DMS153 treated with DMSO at 0.1 percent for 48 hours (cell line): ENCODE measurements around the gene CNPY1.

Experiments used
- DNase-seq: peaks from one replicate; lab custom pipeline; 2025; ENCODE audit not compliant: unreplicated experiment; lab: John Stamatoyannopoulos, UW

CNPY1 gene

DNA sequence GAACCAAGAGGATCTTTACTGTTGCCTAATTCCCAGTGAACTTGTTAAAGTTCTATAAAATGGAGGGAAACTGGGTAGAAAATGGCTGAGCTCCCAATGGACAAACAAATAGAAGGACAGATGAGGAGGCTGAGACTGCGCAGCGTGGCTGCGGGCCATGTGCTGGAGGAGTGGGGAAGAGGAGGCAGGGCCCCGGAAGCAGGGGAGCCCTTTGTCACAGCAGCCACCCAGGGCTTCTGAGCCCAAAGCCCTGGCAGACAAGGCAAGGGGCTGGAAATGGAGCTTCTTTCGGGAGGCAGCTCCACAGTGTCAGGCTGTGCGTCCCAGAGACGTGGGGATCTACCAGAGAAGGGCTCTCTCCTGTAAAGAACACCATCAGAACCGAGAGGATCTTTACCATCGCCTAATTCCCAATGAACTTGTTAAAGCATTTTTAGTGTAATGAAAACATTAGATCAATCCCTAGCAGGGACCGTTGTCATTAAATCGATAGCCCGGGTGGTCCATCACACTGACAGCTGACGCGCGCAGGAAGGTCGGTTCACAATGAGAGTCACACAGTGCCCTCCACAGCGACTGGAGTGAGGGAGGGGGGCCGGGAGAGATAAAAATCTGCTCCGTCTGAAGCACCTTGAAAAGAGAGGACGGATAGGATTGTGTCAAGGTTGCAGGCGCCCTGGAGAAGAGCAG is 14.0 kb upstream of the CNPY1 start:
- DNase-seq, result no peak

DNA sequence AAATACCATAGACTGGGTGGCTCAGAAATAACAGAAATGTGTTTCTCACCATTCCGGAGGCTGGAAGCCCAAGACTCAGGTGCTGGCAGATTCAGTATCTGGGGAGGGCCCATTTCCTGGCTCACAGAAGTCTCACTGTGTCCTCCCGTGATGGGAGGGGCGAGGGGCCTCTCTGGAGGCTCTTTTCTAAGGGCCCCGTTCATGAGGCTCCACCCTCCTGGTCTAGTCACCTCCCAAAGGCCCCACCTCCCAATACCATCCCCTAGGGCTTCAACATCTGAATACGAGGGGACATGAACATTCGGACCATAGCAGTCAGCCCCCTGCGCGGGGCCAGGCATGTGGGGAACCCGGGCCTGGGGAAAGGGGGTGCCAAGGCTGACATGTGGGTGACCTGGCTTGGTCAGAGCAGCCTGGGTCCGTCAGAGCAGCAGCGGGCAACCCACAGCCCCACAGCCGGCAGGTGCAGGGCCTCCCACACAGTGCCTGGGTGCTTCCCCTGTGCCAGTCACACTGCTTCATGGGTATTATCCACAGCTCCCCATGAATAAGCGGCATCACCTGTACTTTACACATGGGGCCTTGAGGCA is 13.3 kb upstream of the CNPY1 start:
- DNase-seq, result no peak

DNA sequence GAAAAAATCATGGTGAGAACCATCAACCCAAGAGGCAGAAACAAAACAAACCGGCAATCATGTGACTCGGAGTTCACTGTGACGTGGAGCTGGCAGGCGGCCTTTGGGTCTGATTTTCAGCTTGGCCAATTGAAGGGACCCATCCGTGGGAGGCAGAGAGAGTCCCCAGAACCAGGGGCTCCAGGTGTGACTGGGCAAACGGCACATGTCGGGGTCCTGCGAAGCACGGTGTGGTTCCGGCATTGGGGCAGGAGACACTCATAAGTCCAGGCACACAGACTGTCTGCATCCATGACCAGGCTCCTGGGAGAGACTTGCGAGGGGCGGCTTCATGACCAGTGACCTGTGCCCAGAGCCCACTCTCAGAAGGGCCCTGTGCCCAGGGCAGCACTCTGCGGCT is 12.6 kb upstream of the CNPY1 start:
- DNase-seq, result no peak

DNA sequence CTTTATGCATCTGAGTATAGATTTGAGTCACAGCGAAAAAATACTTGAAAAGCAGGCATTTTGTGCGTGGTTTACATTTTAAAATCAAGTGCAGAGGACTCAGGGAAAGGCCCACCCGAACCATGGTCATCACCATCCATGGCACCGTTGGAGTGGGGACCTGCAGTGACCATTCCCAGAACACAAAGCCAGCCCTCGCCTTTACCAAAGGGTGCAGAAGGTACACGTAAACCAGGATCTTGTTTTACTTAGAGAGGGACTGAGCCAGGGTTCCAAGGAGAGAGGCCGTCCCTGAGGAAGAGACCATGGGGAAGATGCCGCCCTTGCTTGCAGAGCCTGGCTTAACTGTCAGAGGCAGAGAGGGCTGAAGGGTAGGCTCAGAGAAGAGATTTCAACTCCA is 12.0 kb upstream of the CNPY1 start:
- no peak for DNase-seq

DNA sequence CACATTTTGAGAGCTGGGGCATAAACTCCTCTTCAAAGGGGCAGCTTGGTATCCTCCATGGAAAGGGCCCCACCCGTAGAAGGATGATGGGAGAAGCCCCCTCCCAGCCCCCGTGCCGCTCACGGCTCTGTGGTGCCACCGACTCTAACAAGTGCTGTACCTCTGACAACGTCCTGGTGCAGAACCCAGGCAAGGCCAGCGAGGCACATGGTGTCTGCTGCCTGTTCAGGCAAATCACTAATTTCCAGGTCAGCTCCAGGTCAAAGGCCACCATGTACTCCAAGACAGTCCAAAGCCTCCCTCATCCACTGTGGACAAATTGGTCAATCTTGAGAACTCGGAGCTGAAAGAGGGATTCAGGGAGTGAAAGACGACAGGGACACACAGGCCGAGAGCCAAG is 11.4 kb upstream of the CNPY1 start:
- DNase-seq, result no peak

DNA sequence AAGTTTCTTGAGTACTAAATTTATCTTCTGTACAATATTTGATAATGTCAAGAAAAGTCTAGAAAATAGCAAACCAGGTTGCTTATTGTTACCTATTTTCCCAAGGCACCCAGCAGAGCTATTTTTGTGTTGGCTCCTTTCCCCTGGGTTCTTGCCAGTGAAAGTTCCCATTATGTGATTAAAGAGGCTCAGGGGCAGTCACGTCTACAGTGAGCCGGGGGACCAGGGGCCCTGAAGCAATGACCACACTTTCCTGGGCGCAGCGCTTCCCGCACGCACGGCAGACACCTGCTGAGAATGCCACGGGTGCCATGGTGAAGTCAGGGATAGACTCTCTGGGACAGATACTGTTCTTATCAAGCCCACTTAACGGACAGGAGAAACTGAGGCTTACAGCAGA is 10.4 kb upstream of the CNPY1 start:
- DNase-seq, result no peak

DNA sequence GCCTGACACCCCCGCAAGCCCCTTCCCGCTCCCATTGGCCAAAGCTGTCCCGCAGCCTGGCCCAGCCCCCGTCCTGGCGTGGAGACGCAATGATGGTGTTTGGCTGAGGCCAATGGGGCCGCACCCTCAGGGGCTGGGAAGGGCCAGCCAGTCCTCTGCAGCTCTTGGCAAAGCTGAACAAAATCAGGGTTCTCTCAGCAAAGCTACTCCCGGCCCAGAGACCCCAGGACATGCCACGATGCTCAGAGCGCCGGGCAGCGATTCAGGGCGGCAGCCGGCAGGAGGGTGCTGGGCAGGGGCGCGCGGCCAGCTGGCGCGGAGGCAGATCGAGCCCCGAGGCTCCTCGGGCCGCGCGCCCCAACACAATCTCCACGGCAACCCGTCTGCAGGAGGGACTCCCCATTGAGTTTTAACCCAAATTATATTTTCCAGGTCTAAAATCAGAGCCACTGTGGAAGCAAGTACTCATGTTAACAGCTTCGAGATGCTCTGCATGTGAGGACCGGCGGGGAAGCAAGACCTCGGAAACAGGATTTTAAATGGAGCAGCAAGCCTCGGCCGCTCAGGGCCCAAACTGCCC is 8.8 kb upstream of the CNPY1 start:
- DNase-seq, result no peak

DNA sequence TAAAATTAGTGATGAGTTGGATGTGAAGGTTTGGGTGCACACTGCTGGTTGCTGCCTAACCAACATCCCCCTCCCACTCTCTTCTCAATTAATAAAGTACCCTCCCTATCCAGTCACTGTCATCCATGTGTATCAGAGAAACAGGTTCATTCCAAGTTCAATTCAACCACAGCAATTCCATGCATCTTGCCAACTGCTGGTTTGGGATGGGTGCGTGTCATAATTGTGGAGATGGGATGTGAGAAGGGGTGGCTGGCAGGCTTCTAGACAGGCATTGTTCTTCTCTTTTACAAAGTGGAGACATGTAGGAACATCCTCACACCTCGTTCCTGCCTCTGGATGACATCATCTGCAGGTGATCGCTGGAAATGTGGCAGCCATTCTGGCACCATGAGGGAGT is 7.5 kb upstream of the CNPY1 start:
- no peak for DNase-seq

DNA sequence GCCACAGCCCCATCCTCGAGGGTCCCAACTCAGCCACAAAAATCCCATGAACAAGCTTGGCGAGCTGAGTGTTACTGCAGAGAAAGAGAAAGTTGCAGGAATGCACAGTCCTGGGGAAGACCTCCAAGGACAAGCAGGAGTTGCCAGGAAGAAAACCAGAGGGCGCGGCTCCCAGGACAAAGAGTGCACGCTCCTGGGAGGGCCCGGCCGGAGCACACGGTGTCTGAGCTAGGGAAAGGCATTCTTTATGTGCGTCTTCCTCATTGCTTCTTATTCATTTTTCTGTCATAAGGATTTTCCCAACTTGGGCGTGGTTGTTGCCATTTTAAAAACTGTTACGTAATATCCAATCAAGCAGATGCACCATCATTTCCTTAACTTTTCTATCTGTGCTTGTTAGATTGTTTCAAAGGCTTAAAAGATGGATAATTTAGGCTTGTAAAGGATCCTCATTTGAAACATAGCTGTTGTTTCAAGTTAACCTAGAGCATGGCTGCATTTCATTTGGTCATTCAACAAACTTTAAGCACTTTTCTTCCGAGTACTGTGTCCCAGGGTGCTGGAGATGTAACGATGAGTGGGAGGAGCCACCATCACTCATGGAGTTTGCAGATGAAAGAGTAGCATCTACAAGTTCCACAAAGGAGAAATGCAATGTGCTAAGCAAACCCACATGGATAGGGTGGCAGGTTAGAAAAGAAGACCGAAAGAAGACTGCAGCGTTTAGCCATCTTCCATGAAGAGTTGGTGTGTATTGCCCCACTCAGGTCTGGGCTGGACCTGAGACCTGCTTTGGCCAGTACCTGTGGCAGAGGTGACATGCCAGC is 5.6 kb upstream of the CNPY1 start:
- no peak for DNase-seq

DNA sequence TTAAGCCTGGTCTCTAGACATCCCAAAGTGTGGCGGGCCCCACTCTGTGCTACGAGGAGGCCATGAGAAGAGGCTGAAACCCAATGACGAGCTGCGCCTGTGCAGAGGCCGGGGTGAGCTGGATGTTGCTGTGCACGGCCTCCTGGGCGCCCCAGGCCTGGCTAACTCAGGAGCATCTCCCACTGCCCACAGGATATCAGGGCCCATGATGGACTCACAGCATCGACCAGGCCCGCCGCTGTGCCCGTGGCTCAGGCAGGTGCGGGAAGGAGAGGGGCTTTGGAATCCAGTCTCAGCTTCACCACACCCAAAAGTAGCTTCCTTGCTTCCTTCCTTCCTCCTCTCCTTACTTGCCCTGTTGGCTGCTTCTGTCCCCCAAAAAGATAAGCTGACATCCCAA is 4.6 kb upstream of the CNPY1 start:
- DNase-seq, result no peak

DNA sequence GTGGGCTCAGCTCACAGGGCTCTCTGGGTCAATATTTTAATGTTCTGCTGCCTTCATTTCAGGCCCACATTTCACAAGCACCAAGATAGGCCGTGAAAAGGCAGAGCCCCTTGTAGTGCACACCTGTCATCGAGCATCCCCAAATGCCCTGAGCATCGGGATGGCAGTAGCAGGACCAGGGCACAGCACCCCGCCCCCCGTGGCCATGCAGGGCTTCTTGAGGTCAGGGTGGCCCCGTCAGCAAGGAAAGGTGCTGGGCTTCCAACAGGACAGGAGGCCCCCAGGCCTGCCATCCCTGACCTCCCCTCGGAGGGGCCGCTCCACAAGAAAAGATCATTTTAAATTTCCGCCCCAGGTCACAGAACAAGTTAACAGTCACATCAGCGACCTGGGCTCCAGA is 2.9 kb upstream of the CNPY1 start:
- no peak for DNase-seq

GRCh38 chr7:155547161-155547791 is 917 bp upstream of the CNPY1 start:
- DNase-seq, result no peak

- no peak for DNase-seq
Observed at GRCh38 chr7:155545348-155545747, 1.0 kb downstream of the CNPY1 start.

DNA sequence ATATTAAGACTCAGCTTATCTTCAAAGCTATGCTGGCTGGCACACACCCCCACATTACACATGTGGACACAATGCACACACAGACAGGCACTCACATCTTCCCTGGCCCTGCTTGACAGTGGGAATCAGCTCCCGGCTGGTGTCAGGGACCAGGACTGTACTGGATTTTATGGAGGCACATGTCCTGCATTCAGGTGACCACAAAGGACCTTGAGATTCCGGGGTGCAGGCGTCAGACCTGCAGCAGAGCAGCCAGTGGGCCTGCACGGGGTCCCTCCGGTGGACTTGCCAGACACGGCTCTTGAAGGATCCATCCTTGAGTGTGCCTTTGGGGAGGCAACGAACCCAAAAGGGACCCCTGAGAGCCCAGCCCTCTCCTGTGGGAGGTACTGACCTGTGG is 1.9 kb downstream of the CNPY1 start:
- no peak for DNase-seq

GRCh38 chr7:155543926-155544325 is 2.4 kb downstream of the CNPY1 start:
- DNase-seq, result no peak

DNA sequence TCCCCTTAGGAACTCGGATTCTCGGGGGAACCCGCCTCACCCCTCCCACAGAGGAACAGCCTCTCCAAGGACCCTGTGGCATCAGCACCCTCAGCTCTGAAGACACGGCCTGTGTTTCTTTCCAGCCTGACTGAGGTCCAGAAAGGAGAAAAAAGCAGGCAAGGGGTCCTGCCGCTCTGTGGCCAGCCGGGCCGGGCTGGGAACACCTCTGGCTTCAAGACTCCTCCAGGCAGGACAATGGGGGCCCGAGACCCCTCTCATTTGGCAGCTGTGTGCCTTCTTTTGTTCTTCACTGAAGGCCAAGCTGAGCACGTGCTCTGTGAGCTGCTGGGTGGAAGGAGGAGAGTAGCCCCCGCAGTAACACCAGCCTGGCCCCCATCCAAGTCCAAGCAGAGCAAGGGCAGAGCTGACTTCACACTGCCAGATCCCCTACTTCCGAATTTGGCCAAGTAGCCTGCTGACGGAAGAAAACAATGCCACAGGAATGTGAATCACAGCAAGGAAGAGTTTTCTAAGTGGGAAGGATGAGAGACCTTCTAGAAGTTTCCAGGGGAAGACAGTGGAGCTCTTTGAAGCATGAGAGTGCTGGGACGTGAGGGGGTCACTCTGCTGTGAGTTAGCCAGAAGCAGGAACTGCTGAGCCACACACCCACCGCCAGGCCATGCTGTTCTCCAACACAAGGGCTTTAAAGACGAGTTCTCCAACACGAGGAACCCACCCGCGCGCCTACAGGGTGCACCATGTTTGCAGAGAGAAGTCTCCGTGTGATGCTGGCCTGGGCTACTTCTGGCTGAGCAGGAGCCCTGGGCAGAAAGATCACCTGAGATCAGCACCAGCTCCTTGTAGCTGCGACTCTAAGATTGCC is 3.1 kb downstream of the CNPY1 start:
- no peak for DNase-seq

- no peak for DNase-seq
Observed at GRCh38 chr7:155541986-155542675, 4.2 kb downstream of the CNPY1 start.

- DNase-seq, result no peak
Observed at GRCh38 chr7:155540553-155540952, 5.8 kb downstream of the CNPY1 start.

- DNase-seq, result no peak
Observed at GRCh38 chr7:155538293-155538692, 8.1 kb downstream of the CNPY1 start.

DNA sequence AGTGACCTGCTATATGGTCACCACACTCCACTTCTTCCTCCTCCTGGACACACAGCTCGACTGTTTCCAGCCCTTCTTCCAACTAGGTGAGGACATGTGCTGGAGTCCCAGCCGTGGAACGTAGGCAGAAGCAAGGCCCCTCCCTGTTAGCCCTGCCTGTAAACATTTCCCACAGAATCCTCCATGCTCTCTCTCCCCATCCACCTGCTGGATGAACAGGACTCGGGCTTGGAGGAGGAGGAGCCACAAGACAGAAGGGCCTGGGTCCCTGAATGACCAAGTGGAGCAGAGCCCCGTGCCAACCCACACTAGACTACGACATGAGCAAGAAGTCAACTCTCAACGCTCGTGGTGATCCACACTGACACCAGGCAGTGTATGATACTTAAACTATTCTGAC is 9.9 kb downstream of the CNPY1 start:
- DNase-seq, result no peak
